Stomach (tissue), 4 donors: ENCODE results near the gene CEP89.

ENCODE experiments used
- POLR2AphosphoS5 ChIP-seq, 3 donors: sonication (generic); formaldehyde crosslinking; IDR thresholded peaks; one replicate each; pipeline ENCODE4 v1.6.1; 2016; ENCODE audit warnings: antibody characterized with exemption in 3 of 3
- TF ChIP-seq, protein P1 (sequence below), 7 experiments: fragments of 450-650 bp in 4 of 7; fragments of 200-600 bp in 3 of 7; sonication (generic) in 3 of 7; IDR thresholded peaks; one replicate each; pipeline ENCODE4 v1.5.1; 2016 to 2019; ENCODE audit warnings: antibody characterized with exemption in 7 of 7, control low read depth in 2 of 7, mild to moderate bottlenecking in 1 of 7

- TF ChIP-seq, protein P1, sequence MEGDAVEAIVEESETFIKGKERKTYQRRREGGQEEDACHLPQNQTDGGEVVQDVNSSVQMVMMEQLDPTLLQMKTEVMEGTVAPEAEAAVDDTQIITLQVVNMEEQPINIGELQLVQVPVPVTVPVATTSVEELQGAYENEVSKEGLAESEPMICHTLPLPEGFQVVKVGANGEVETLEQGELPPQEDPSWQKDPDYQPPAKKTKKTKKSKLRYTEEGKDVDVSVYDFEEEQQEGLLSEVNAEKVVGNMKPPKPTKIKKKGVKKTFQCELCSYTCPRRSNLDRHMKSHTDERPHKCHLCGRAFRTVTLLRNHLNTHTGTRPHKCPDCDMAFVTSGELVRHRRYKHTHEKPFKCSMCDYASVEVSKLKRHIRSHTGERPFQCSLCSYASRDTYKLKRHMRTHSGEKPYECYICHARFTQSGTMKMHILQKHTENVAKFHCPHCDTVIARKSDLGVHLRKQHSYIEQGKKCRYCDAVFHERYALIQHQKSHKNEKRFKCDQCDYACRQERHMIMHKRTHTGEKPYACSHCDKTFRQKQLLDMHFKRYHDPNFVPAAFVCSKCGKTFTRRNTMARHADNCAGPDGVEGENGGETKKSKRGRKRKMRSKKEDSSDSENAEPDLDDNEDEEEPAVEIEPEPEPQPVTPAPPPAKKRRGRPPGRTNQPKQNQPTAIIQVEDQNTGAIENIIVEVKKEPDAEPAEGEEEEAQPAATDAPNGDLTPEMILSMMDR (IDR thresholded peaks at IDR 0.05) = no peak
- TF ChIP-seq POLR2AphosphoS5 (IDR thresholded peaks at IDR 0.05) = no peak
These were observed 92.8 kb downstream of the CEP89 start for GRCh38 chr19:32878988-32879387.
